GM12801 (cell line): ENCODE data around the gene C16orf54.

ENCODE experiments used
- TF ChIP-seq, protein P1 (sequence below): IDR thresholded peaks from one replicate; pipeline ENCODE4 v1.5.1; 2011; ENCODE audit warnings: control low read depth; ENCODE audit not compliant: insufficient read length; ENCODE audit errors: extremely low read depth

Gene C16orf54

DNA sequence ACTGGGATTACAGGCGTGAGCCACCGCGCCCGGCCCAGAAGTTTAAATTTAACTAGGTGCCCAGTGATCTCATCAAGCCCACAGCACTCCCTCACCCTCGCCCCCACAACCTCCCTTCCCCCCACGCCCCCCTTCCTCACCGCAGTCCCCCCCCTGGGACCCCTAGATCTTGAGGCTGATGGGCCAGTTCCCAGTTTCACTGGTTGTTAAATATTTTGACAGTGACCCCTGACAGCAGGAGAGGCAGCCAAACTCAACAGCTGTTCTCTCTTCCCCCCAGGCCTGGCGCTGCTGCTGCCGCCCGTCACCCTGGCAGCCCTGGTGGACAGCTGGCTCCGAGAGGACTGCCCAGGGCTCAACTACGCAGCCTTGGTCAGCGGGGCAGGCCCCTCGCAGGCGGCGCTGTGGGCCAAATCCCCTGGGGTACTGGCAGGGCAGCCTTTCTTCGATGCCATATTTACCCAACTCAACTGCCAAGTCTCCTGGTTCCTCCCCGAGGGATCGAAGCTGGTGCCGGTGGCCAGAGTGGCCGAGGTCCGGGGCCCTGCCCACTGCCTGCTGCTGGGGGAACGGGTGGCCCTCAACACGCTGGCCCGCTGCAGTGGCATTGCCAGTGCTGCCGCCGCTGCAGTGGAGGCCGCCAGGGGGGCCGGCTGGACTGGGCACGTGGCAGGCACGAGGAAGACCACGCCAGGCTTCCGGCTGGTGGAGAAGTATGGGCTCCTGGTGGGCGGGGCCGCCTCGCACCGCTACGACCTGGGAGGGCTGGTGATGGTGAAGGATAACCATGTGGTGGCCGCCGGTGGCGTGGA, 51.2 kb downstream of the C16orf54 start:
- TF ChIP-seq, protein P1, sequence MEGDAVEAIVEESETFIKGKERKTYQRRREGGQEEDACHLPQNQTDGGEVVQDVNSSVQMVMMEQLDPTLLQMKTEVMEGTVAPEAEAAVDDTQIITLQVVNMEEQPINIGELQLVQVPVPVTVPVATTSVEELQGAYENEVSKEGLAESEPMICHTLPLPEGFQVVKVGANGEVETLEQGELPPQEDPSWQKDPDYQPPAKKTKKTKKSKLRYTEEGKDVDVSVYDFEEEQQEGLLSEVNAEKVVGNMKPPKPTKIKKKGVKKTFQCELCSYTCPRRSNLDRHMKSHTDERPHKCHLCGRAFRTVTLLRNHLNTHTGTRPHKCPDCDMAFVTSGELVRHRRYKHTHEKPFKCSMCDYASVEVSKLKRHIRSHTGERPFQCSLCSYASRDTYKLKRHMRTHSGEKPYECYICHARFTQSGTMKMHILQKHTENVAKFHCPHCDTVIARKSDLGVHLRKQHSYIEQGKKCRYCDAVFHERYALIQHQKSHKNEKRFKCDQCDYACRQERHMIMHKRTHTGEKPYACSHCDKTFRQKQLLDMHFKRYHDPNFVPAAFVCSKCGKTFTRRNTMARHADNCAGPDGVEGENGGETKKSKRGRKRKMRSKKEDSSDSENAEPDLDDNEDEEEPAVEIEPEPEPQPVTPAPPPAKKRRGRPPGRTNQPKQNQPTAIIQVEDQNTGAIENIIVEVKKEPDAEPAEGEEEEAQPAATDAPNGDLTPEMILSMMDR, result no peak
